Spleen (tissue), 11 donors: Measurements from ENCODE around the gene SETX. TPM values are rescaled to one million over a fixed set of nuclear protein-coding genes. Genes with fewer than 3 reads are reported as not detected.
A peak's percentile ranks its signal among the peaks of the same experiment; 100 is the strongest.
"Not testable (repeated sequence)": the region's sequence is repeated elsewhere in the genome, so short reads cannot be mapped to it uniquely, and the experiment has no call there.

ENCODE experiments used
- DNase-seq: peaks from one replicate; pipeline ENCODE4 v3.0.0-alpha.2; 2020
- H3K27ac ChIP-seq, 8 donors: fragments of 200-600 bp; sonication (generic) in 7 of 8; 1 replicate in 4 of 8; 2 replicates in 4 of 8; pipeline versions ENCODE4 v1.5.0 to v1.8.0; 2016 to 2021; ENCODE audit warnings: inconsistent platforms in 4 of 8, mild to moderate bottlenecking in 4 of 8, moderate library complexity in 1 of 8
- H3K27me3 ChIP-seq, 7 donors: fragments of 200-600 bp; sonication (generic) in 6 of 7; replicated peaks in 1 of 7; 1 replicate in 4 of 7; 2 replicates in 3 of 7; pipeline versions ENCODE4 v1.5.0 to v1.8.0; 2016 to 2021; ENCODE audit warnings: inconsistent platforms in 3 of 7, mild to moderate bottlenecking in 1 of 7
- H3K36me3 ChIP-seq, 6 donors: fragments of 200-600 bp; sonication (generic) in 5 of 6; 1 replicate in 4 of 6; 2 replicates in 2 of 6; pipeline versions ENCODE4 v1.5.0 to v1.8.0; 2016 to 2021; ENCODE audit warnings: inconsistent platforms in 2 of 6
- H3K4me1 ChIP-seq, 6 donors: fragments of 200-600 bp; sonication (generic) in 5 of 6; 1 replicate in 3 of 6; 2 replicates in 3 of 6; pipeline versions ENCODE4 v1.5.0 to v1.8.0; 2016 to 2021; ENCODE audit warnings: inconsistent platforms in 3 of 6
- H3K4me3 ChIP-seq, 8 donors: fragments of 200-600 bp; sonication (generic) in 7 of 8; 1 replicate in 4 of 8; 2 replicates in 4 of 8; pipeline versions ENCODE4 v1.5.0 to v1.8.0; 2016 to 2021; ENCODE audit warnings: inconsistent platforms in 4 of 8, mild to moderate bottlenecking in 4 of 8, moderate library complexity in 2 of 8
- H3K9me3 ChIP-seq, 8 donors: fragments of 200-600 bp; sonication (generic) in 7 of 8; 1 replicate in 4 of 8; 2 replicates in 4 of 8; pipeline versions ENCODE4 v1.5.0 to v1.8.0; 2016 to 2021; ENCODE audit warnings: inconsistent platforms in 4 of 8
- CTCF ChIP-seq, 11 experiments: fragments of 200-600 bp in 7 of 11; fragments of 450-650 bp in 4 of 11; sonication (generic) in 4 of 11; IDR thresholded peaks in 8 of 11; conservative IDR thresholded peaks in 3 of 11; 1 replicate in 7 of 11; 2 replicates in 4 of 11; pipeline versions ENCODE4 v1.4.0 to v1.8.0; 2016 to 2021; ENCODE audit warnings: antibody characterized with exemption in 11 of 11, inconsistent platforms in 4 of 11, mild to moderate bottlenecking in 1 of 11
- POLR2A ChIP-seq, 3 donors: fragments of 450-650 bp; IDR thresholded peaks; one replicate each; pipeline ENCODE4 v1.5.1; 2017; ENCODE audit warnings: antibody characterized with exemption in 3 of 3, mild to moderate bottlenecking in 1 of 3
- POLR2AphosphoS5 ChIP-seq, 3 donors: sonication (generic); formaldehyde crosslinking; IDR thresholded peaks; one replicate each; pipeline ENCODE4 v1.5.1; 2017; ENCODE audit warnings: antibody characterized with exemption in 3 of 3
- WGBS, 5 donors: extraction: QIAGEN DNeasy Blood & Tissue Kit in 3 of 5; methylation state at CpG; one replicate each; pipeline versions ENCODE4 v1.1.5 to v1.1.7; 2013 to 2018; 5-methylcytosine and 5-hydroxymethylcytosine counted together
- intact Hi-C: fragments of 100-400 bp; cut with DNase I; formaldehyde crosslinking; loops from one replicate; pipeline ENCODE4 v1.15.0; 2023; ENCODE audit warnings: low total_unique reads
- polyA plus RNA-seq, 3 donors: library from polyadenylated mRNA; stranded (reverse); fragments of 200-250 nt; gene quantifications; one replicate each; pipeline ENCODE4 v1.2.1, GENCODE V29; 2013
- total RNA-seq, 7 donors: library from RNA; depleted of rRNA in 3 of 7; stranded (reverse); fragments of >200 nt in 3 of 7; fragmentation: NEBNext Ultra II Directional in 4 of 7; extraction: Animal tissue kit (Norgen Biotek cat#: 25700) in 4 of 7; gene quantifications; one replicate each; pipeline versions ENCODE4 v1.1.0 to v1.2.1, GENCODE V29; 2016 to 2021
- donor health status: healthy with polysubstance abuse.
- donor health status: DM: no; HTN: no; CAD: no; lungs with moderate emphysema.
- donor health status: DM: no; HTN: no; CAD: no.
- donor health status: Bipolar disorder and iron deficiency.
- donor health status: healthy.
- donor health status: DM: no; HTN: no; CAD: no.
- donor health status: DM: yes; HTN: yes; CAD: no.

Gene SETX
- total and polyA plus RNA-seq, 10 donors = 27.0 to 154 (median 104) TPM

GRCh38 chr9:132384376-132384775 lies 29.6 kb upstream of the SETX start:
- TF ChIP-seq POLR2A (IDR thresholded peaks at IDR 0.05) = no peak
- no peak for TF ChIP-seq CTCF (IDR thresholded peaks at IDR 0.05 in 8 of 11, conservative IDR thresholded peaks at IDR 0.05 in 3 of 11)
- peak in 1 of 3 donors; percentile 30 for TF ChIP-seq POLR2AphosphoS5 (IDR thresholded peaks at IDR 0.05)

GRCh38 chr9:132383462-132383883 lies 28.7 kb upstream of the SETX start:
- Histone ChIP-seq H3K36me3 (peaks cover 6 to 97% (median 53%) of the 10 kb centered on the region in 6 donors), H3K27ac (peak overlapping the region in 7 of 8 donors; percentile 55 to 90 (median 83)), H3K4me3 (peak overlapping the region in 2 of 8 donors; percentile 1 to 38), H3K9me3 (no peaks in the 10 kb centered on the region), H3K4me1 (peaks cover 10 to 64% (median 34%) of the 10 kb centered on the region in 6 donors), H3K27me3 (no peaks in the 10 kb centered on the region)
- DNase-seq = peak; percentile 84
- intact Hi-C loops = no loop called here
- WGBS, 5 donors = 45 to 52% (median 47%) methylated on average over 10 of the region's 10 CpGs
- TF ChIP-seq POLR2A (IDR thresholded peaks at IDR 0.05) (peak in 1 of 3 donors; percentile 52), POLR2AphosphoS5 (IDR thresholded peaks at IDR 0.05) (peak in 2 of 3 donors; percentile 51 to 61), CTCF (IDR thresholded peaks at IDR 0.05 in 8 of 11, conservative IDR thresholded peaks at IDR 0.05 in 3 of 11) (no peak)

More at GRCh38 chr9:132384376-132384775, 29.6 kb upstream of the SETX start:
- H3K36me3 ChIP-seq = peaks cover 6 to 97% (median 54%) of the 10 kb centered on the region in 6 donors
- H3K4me3 ChIP-seq = peak overlapping the region in 1 of 8 donors; percentile 38
- peak overlapping the region in 6 of 8 donors; percentile 73 to 90 (median 83) for H3K27ac ChIP-seq
- no peak for DNase-seq
- WGBS, 5 donors = 62 to 80% (median 72%) methylated on average over 8 of the region's 8 CpGs
- no peaks in the 10 kb centered on the region for H3K9me3 ChIP-seq
- H3K4me1 ChIP-seq = peaks cover 10 to 64% (median 34%) of the 10 kb centered on the region in 6 donors
- no peaks in the 10 kb centered on the region for H3K27me3 ChIP-seq
- intact Hi-C loops = no loop called here

GRCh38 chr9:132381966-132382541 lies 27.3 kb upstream of the SETX start:
- peak overlapping the region in 1 of 8 donors; percentile 44 for H3K4me3 ChIP-seq
- no peaks in the 10 kb centered on the region for H3K27me3 ChIP-seq
- TF ChIP-seq POLR2A (IDR thresholded peaks at IDR 0.05) = peak in 1 of 3 donors; percentile 31
- TF ChIP-seq CTCF (IDR thresholded peaks at IDR 0.05 in 8 of 11, conservative IDR thresholded peaks at IDR 0.05 in 3 of 11) = no peak
- TF ChIP-seq POLR2AphosphoS5 (IDR thresholded peaks at IDR 0.05) = peak in 2 of 3 donors; percentile 65 to 66
- H3K4me1 ChIP-seq = peaks cover 10 to 64% (median 34%) of the 10 kb centered on the region in 6 donors
- H3K27ac ChIP-seq = peak overlapping the region; percentile 44 to 90 (median 82)
- WGBS, 5 donors = 39 to 69% (median 54%) methylated on average over 9 of the region's 9 CpGs
- H3K36me3 ChIP-seq = peaks cover 0 to 97% (median 40%) of the 10 kb centered on the region in 6 donors
- H3K9me3 ChIP-seq = no peaks in the 10 kb centered on the region
- peak; percentile 77 for DNase-seq
- intact Hi-C loops = loop anchor here (2.0 kb wide), 1 partner anchor 57 kb away; no protein-coding TSS in a partner anchor

GRCh38 chr9:132378416-132378815 lies 23.6 kb upstream of the SETX start:
- H3K9me3 ChIP-seq, DNase-seq, H3K27ac ChIP-seq, H3K4me3 ChIP-seq, intact Hi-C loops, H3K27me3 ChIP-seq: not testable (repeated sequence)
- WGBS, 5 donors = 93 to 100% (median 97%) methylated on average over 3 of the region's 3 CpGs
- Histone ChIP-seq H3K36me3 (peaks cover 0 to 87% (median 32%) of the 10 kb centered on the region in 6 donors), H3K4me1 (peaks cover 16 to 52% (median 33%) of the 10 kb centered on the region in 6 donors)

- H3K27ac ChIP-seq, H3K4me3 ChIP-seq, DNase-seq, H3K9me3 ChIP-seq, intact Hi-C loops, H3K27me3 ChIP-seq: not testable (repeated sequence)
- peaks cover 0 to 83% (median 32%) of the 10 kb centered on the region in 6 donors for H3K36me3 ChIP-seq
- WGBS, 5 donors = 83 to 98% (median 94%) methylated on average over 2 of the region's 2 CpGs
- peaks cover 22 to 52% (median 33%) of the 10 kb centered on the region in 6 donors for H3K4me1 ChIP-seq
Observed at GRCh38 chr9:132377769-132378168, 23.0 kb upstream of the SETX start.
